ENCODE data around the gene CD81. TPM values are rescaled to one million over a fixed set of nuclear protein-coding genes. Genes with fewer than 3 reads are reported as not detected.
"Not testable (repeated sequence)": the region's sequence is repeated elsewhere in the genome, so short reads cannot be mapped to it uniquely, and the experiment has no call there.

The CD81 gene
- total and polyA plus RNA-seq, 4 donors: 412 to 708 (median 642) TPM

DNA sequence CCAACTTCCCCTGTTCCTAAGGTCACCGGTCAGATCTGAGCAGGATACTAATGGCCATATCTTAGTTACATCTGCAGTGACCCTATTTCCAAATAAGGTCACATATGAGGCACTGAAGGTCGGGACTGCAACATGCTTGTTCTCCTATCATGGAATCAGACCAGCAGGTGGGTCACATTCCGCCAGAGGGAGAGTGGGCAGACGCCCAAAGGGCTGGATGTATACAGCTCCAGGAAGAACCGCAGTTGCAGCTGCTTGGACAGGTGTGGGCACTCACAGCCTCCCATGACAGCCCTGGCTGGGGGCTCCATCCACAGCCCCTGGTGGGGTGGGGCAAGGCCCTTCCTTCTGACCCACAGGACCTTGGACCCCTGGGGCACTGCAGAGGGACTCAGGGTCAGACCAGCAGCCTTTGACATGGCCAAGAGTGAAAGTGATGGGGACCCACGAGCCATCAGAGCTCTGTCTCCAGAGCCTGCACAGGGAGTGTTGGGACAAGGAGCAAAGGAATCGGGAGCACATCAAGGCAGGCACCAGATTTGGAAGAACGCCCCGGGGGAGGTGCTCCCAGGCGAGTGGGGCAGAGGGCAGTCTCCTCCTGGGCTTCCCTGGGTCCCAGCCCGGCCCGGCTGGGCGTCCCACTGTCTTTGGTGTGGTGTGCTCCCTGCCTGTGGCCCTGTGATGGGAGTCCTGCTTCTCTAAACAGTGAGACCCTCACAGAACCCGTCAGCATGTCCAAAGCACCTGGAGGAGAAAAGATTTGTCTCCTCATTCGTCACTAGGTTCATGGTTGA lies 13.3 kb upstream of the CD81 start:
- H3K9me3 ChIP-seq (ENCODE audit: control insufficient read depth in 4 of 4, insufficient read depth in 3 of 4, low read length in 3 of 4): no peaks in the 10 kb centered on the region
- no peaks in the 10 kb centered on the region for H3K36me3 ChIP-seq (ENCODE audit: control insufficient read depth in 4 of 4, insufficient read depth in 4 of 4, low read length in 4 of 4)
- peaks cover 0 to 25% (median 7%) of the 10 kb centered on the region in 5 donors for H3K4me1 ChIP-seq (ENCODE audit: control insufficient read depth in 5 of 5, insufficient read depth in 5 of 5, low read length in 5 of 5)
- WGBS, 2 donors: 92 to 94% methylated on average over 15 of the region's 15 CpGs
- H3K27ac ChIP-seq (ENCODE audit: low read depth in 1 of 2, low read length in 1 of 2): no peak overlapping the region
- TF ChIP-seq CTCF (IDR thresholded peaks at IDR 0.05; ENCODE audit: control extremely low read depth, extremely low read depth): no peak
- no peak overlapping the region for H3K4me3 ChIP-seq
- no peaks in the 10 kb centered on the region for H3K27me3 ChIP-seq (ENCODE audit: control insufficient read depth in 3 of 3, insufficient read depth in 3 of 3, low read length in 2 of 3)
- ATAC-seq (ENCODE audit: insufficient read depth, low FRiP score) (no peak), DNase-seq (no peak)
- no peak overlapping the region for H3K9ac ChIP-seq (ENCODE audit: insufficient read depth in 1 of 2, low read length in 2 of 2)

- H3K27ac ChIP-seq (ENCODE audit: low read depth in 1 of 2, low read length in 1 of 2); H3K27me3 ChIP-seq (ENCODE audit: control insufficient read depth in 3 of 3, insufficient read depth in 3 of 3, low read length in 2 of 3); ATAC-seq (ENCODE audit: insufficient read depth, low FRiP score); H3K4me3 ChIP-seq; H3K9ac ChIP-seq (ENCODE audit: insufficient read depth in 1 of 2, low read length in 2 of 2); H3K36me3 ChIP-seq (ENCODE audit: control insufficient read depth in 4 of 4, insufficient read depth in 4 of 4, low read length in 4 of 4); H3K9me3 ChIP-seq (ENCODE audit: control insufficient read depth in 4 of 4, insufficient read depth in 3 of 4, low read length in 3 of 4); DNase-seq: not testable (repeated sequence)
- WGBS, 2 donors: 96% methylated on average over 12 of the region's 12 CpGs
- peaks cover 0 to 25% (median 7%) of the 10 kb centered on the region in 5 donors for H3K4me1 ChIP-seq (ENCODE audit: control insufficient read depth in 5 of 5, insufficient read depth in 5 of 5, low read length in 5 of 5)
Observed at GRCh38 chr11:2364386-2364785, 12.7 kb upstream of the CD81 start.

DNA sequence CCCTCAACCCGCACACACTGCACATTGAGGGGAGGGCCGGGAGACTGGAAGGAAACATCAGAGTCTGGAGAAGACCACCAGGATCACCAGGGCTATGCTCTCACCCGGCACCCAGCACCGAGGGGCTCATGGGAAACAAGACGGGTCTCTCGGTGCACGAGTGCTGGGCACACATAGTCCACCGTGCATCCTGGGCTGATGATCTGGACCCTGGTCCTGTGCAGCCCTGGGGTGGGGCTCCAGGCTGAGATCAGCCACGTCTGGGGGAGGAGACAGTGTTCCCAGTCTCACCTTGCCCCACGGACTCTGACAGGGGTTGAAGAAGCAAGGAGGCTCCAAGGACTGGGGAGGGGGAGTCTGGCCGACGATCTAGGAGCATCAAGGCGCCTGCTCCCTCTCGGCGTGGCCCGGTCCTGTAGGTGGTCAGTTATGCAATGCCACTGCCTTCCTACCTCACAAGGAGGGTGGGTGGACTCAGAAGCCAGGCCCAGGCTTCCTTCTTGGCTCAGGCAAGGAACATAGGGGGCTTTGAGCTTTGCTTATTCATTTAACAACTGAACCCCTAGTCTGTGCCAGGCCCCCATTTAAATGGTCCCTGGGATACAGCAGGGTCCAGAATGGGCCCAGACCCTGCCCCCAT lies 11.4 kb upstream of the CD81 start:
- DNase-seq: no peak
- ATAC-seq (ENCODE audit: insufficient read depth, low FRiP score): no peak
- H3K4me1 ChIP-seq (ENCODE audit: control insufficient read depth in 5 of 5, insufficient read depth in 5 of 5, low read length in 5 of 5): peaks cover 0 to 25% (median 7%) of the 10 kb centered on the region in 5 donors
- H3K27ac ChIP-seq (ENCODE audit: low read depth in 1 of 2, low read length in 1 of 2): no peak overlapping the region
- no peaks in the 10 kb centered on the region for H3K9me3 ChIP-seq (ENCODE audit: control insufficient read depth in 4 of 4, insufficient read depth in 3 of 4, low read length in 3 of 4)
- TF ChIP-seq CTCF (IDR thresholded peaks at IDR 0.05; ENCODE audit: control extremely low read depth, extremely low read depth): no peak
- no peaks in the 10 kb centered on the region for H3K36me3 ChIP-seq (ENCODE audit: control insufficient read depth in 4 of 4, insufficient read depth in 4 of 4, low read length in 4 of 4)
- no peak overlapping the region for H3K9ac ChIP-seq (ENCODE audit: insufficient read depth in 1 of 2, low read length in 2 of 2)
- H3K27me3 ChIP-seq (ENCODE audit: control insufficient read depth in 3 of 3, insufficient read depth in 3 of 3, low read length in 2 of 3): no peaks in the 10 kb centered on the region
- no peak overlapping the region for H3K4me3 ChIP-seq
- 81 to 84% methylated on average over 16 of the region's 16 CpGs for WGBS, 2 donors

DNA sequence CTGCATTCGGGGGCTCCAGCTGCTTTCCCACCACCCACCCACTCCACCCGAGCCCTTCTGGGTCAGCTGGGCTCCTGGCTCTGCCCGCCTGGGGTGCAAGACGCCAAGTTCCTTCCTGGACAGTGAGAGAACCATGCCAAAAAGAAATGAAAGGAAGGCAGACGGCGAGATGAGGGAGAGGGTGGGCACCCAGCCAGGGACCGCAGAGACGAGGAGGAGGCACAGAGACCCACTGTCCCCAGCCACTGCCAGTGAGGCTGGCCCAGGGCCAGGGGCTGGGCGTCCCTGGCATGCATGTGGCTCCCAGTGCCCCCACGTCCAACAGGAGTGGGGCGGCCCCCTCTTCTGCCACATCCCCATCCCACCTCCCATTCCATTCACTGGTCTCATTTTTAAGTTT lies 10.8 kb upstream of the CD81 start:
- ATAC-seq (ENCODE audit: insufficient read depth, low FRiP score) (no peak), DNase-seq (peak; percentile 45 to 61 (median 57))
- no peak overlapping the region for H3K4me3 ChIP-seq
- no peak overlapping the region for H3K27ac ChIP-seq (ENCODE audit: low read depth in 1 of 2, low read length in 1 of 2)
- peaks cover 0 to 25% (median 7%) of the 10 kb centered on the region in 5 donors for H3K4me1 ChIP-seq (ENCODE audit: control insufficient read depth in 5 of 5, insufficient read depth in 5 of 5, low read length in 5 of 5)
- no peaks in the 10 kb centered on the region for H3K36me3 ChIP-seq (ENCODE audit: control insufficient read depth in 4 of 4, insufficient read depth in 4 of 4, low read length in 4 of 4)
- no peaks in the 10 kb centered on the region for H3K27me3 ChIP-seq (ENCODE audit: control insufficient read depth in 3 of 3, insufficient read depth in 3 of 3, low read length in 2 of 3)
- no peak for TF ChIP-seq CTCF (IDR thresholded peaks at IDR 0.05; ENCODE audit: control extremely low read depth, extremely low read depth)
- 31 to 37% methylated on average over 11 of the region's 11 CpGs for WGBS, 2 donors
- no peak overlapping the region for H3K9ac ChIP-seq (ENCODE audit: insufficient read depth in 1 of 2, low read length in 2 of 2)
- H3K9me3 ChIP-seq (ENCODE audit: control insufficient read depth in 4 of 4, insufficient read depth in 3 of 4, low read length in 3 of 4): no peaks in the 10 kb centered on the region

Measured in lung (tissue), 12 donors.